Panc1 (cell line): ENCODE results near the gene EPHX1. TPM values are rescaled to one million over a fixed set of nuclear protein-coding genes. Genes with fewer than 3 reads are reported as not detected.
A peak's percentile ranks its signal among the peaks of the same experiment; 100 is the strongest.
"Not testable (repeated sequence)": the region's sequence is repeated elsewhere in the genome, so short reads cannot be mapped to it uniquely, and the experiment has no call there.

Experiments
- ATAC-seq: fragments of 200-7000 bp; cut with Tn5 transposase; 2 replicates; pipeline ENCODE4 v1.9.1; 2020; ENCODE audit warnings: mild to moderate bottlenecking, moderate library complexity
- BruUV-seq: library from RNA; stranded (reverse); fragments of 400-500 nt; replicated peaks from 2 replicates; lab custom pipeline; 2021; lab: Mats Ljungman, UMichigan
- CTCF ChIA-PET: fragments of 300-600 bp; sonication (Branson Sonifier 250); formaldehyde crosslinking; loops from one replicate; lab custom pipeline; 2022; ENCODE audit warnings: antibody characterized with exemption; lab: Charles Lee
- POLR2A ChIA-PET: fragments of 300-600 bp; sonication (Branson Sonifier 250); formaldehyde crosslinking; loops from one replicate; lab custom pipeline; 2022; ENCODE audit warnings: antibody characterized with exemption; lab: Charles Lee
- DNase-seq: peaks from one replicate; pipeline ENCODE4 v3.0.0-alpha.2; 2010; ENCODE audit warnings: low read depth, low spot score
- H3K27ac ChIP-seq: 2 replicates; pipeline ENCODE4 v1.5.1; 2011; ENCODE audit warnings: mild to moderate bottlenecking, low read length, inconsistent platforms
- H3K27me3 ChIP-seq: fragments of 200-500 bp; sonication (Bioruptor generic); 2 replicates; pipeline ENCODE4 v1.6.0; 2014; ENCODE audit warnings: low read length, inconsistent platforms; ENCODE audit not compliant: control insufficient read depth, insufficient read depth
- H3K36me3 ChIP-seq: fragments of 200-500 bp; sonication (Bioruptor generic); 2 replicates; pipeline ENCODE4 v1.5.1; 2014; ENCODE audit warnings: inconsistent platforms, mild to moderate bottlenecking, low read length, moderate library complexity; ENCODE audit not compliant: control insufficient read depth, insufficient read depth
- H3K4me1 ChIP-seq: 2 replicates; pipeline ENCODE4 v1.5.1; 2011; ENCODE audit warnings: inconsistent platforms, mild to moderate bottlenecking, low read length, moderate library complexity; ENCODE audit not compliant: control insufficient read depth, insufficient read depth
- H3K4me3 ChIP-seq, 2 experiments: 2 replicates each; pipeline ENCODE4 v1.5.1; 2011 to 2012; ENCODE audit warnings: low read depth in 2 of 2, low read length in 2 of 2, mild to moderate bottlenecking in 2 of 2, inconsistent platforms in 1 of 2, moderate library complexity in 1 of 2
- H3K9me3 ChIP-seq: fragments of 200-500 bp; sonication (Bioruptor generic); 2 replicates; pipeline ENCODE4 v1.5.1; 2014; ENCODE audit warnings: low read depth, mild to moderate bottlenecking, inconsistent platforms, low read length, moderate library complexity; ENCODE audit not compliant: control insufficient read depth, insufficient read depth
- CTCF ChIP-seq: fragments of 450-650 bp; IDR thresholded peaks from 2 replicates; pipeline ENCODE4 v1.5.1; 2017; ENCODE audit warnings: mild to moderate bottlenecking
- POLR2AphosphoS5 ChIP-seq: IDR thresholded peaks from 2 replicates; pipeline ENCODE4 v1.6.1; 2012; ENCODE audit warnings: mild to moderate bottlenecking, low read depth, low read length, moderate library complexity
- SIN3A ChIP-seq: IDR thresholded peaks from 2 replicates; pipeline ENCODE4 v1.6.1; 2012; ENCODE audit warnings: low read depth, mild to moderate bottlenecking, low read length, moderate library complexity, borderline replicate concordance; ENCODE audit not compliant: insufficient read depth
- TCF7L2 ChIP-seq: IDR thresholded peaks from 2 replicates; pipeline ENCODE4 v1.6.1; 2011; ENCODE audit warnings: mild to moderate bottlenecking, low read depth, low read length, inconsistent platforms
- in situ Hi-C: cut with HindIII; loops from 2 replicates; pipeline ENCODE4 v1.10.0; 2016; ENCODE audit warnings: low sequenced_read_pairs, low pct_unique_long_range_greater_than_20kb
- intact Hi-C: fragments of 100-400 bp; cut with micrococcal nuclease; formaldehyde crosslinking; loops from one replicate; pipeline ENCODE4 v1.10.0; 2022; ENCODE audit not compliant: unreplicated experiment
- total RNA-seq: library from RNA; stranded (reverse); gene quantifications from one replicate; pipeline ENCODE4 v1.2.1, GENCODE V29; 2021; ENCODE audit not compliant: unreplicated experiment
- TF ChIP-seq, protein P1 (sequence below), 2 experiments: IDR thresholded peaks; 2 replicates each; pipeline ENCODE4 v1.6.1; 2011 to 2012; ENCODE audit warnings: low read depth in 2 of 2, control low read depth in 1 of 2, low read length in 1 of 2, mild to moderate bottlenecking in 1 of 2, moderate library complexity in 1 of 2; ENCODE audit not compliant: insufficient read depth in 1 of 2

EPHX1 gene
- total RNA-seq, 1 experiment from 2014 or later = 76.4 TPM

DNA sequence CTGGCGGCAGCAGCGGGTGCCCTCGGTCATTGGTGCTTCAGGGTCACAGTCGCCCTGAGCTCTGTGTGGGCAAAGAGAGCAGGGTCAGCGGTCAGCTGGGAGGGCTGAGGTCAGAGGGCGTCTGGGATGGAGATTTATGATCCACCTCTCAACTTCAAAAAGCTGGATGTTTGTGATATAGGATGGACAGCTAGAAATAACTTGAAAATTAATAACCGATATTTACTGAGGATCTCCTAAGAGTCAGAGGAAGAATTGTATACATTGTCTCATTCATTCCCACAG, 77.0 kb downstream of the EPHX1 start:
- ChIA-PET CTCF (no interaction called here), POLR2A (no interaction called here)
- BruUV-seq = no TSS peak
- H3K27ac ChIP-seq = no peak overlapping the region
- no peaks in the 10 kb centered on the region; the same call in 1 of the 2 replicates for H3K36me3 ChIP-seq
- no peak overlapping the region for H3K4me3 ChIP-seq
- TF ChIP-seq TCF7L2 = no peak
- no peak for TF ChIP-seq POLR2AphosphoS5
- TF ChIP-seq SIN3A = no peak
- TF ChIP-seq, protein P1, sequence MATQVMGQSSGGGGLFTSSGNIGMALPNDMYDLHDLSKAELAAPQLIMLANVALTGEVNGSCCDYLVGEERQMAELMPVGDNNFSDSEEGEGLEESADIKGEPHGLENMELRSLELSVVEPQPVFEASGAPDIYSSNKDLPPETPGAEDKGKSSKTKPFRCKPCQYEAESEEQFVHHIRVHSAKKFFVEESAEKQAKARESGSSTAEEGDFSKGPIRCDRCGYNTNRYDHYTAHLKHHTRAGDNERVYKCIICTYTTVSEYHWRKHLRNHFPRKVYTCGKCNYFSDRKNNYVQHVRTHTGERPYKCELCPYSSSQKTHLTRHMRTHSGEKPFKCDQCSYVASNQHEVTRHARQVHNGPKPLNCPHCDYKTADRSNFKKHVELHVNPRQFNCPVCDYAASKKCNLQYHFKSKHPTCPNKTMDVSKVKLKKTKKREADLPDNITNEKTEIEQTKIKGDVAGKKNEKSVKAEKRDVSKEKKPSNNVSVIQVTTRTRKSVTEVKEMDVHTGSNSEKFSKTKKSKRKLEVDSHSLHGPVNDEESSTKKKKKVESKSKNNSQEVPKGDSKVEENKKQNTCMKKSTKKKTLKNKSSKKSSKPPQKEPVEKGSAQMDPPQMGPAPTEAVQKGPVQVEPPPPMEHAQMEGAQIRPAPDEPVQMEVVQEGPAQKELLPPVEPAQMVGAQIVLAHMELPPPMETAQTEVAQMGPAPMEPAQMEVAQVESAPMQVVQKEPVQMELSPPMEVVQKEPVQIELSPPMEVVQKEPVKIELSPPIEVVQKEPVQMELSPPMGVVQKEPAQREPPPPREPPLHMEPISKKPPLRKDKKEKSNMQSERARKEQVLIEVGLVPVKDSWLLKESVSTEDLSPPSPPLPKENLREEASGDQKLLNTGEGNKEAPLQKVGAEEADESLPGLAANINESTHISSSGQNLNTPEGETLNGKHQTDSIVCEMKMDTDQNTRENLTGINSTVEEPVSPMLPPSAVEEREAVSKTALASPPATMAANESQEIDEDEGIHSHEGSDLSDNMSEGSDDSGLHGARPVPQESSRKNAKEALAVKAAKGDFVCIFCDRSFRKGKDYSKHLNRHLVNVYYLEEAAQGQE (IDR thresholded peaks at IDR 0.05; ENCODE audit: insufficient read depth in 1 of 2, low read depth in 2 of 2, low read length in 1 of 2) = no peak
- TF ChIP-seq CTCF = no peak
- intact Hi-C loops = no loop called here
- no peaks in the 10 kb centered on the region for H3K27me3 ChIP-seq
- DNase-seq (no peak), ATAC-seq (no peak)
- H3K9me3 ChIP-seq = no peaks in the 10 kb centered on the region
- peaks cover 4% of the 10 kb centered on the region; the same call in 1 of the 2 replicates for H3K4me1 ChIP-seq
- in situ Hi-C loops = no loop called here

DNA sequence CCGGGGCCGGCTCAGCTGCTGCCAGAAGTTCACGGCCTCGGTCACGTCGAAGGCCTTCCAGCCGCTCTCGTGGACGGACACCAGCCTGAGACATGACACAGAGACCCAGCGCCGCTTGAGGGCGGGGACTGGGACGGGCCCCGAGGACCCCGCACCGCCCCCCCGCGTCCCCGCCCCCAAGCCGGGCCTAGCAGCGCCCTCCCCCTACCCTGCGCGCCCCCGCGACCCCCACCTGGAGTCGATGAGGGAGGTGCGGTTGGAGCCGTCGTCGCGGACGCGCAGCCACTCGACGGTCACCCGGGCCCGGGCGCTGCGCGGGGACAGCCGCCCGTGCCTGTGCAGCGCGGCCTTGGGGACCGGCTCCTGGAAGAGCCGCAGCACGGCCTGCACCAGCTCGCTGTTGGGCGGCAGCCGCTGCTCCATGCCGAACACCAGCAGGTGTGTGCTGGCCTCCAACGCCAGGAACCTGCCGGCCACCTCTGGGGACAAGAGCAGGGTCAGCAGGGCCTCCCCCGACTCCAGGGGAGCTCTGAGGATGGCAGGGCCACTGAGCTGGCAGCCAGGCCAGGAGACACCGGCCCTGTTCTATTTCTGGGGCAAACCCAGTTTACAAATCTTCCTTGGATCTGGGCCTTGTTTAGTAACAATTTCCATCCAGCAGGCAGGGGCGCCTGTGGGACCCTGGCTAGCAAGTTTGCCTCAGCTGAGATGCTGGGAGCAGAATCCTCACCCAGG, 77.8 kb downstream of the EPHX1 start:
- CTCF ChIA-PET, H3K27me3 ChIP-seq, H3K4me3 ChIP-seq, H3K9me3 ChIP-seq, DNase-seq, POLR2A ChIA-PET, H3K36me3 ChIP-seq, BruUV-seq, H3K27ac ChIP-seq, intact Hi-C loops, ATAC-seq, in situ Hi-C loops, H3K4me1 ChIP-seq: not testable (repeated sequence)

GRCh38 chr1:225888289-225888897, 78.5 kb downstream of the EPHX1 start:
- in situ Hi-C loops (no loop called here), intact Hi-C loops (no loop called here)
- 0 out of 2 replicates have a peak, but pooled peaks have one; percentile 21 for ATAC-seq
- POLR2A ChIA-PET = no interaction called here
- CTCF ChIA-PET = no interaction called here
- Histone ChIP-seq H3K36me3 (no peaks in the 10 kb centered on the region), H3K27ac (no peak overlapping the region), H3K4me3 (no peak overlapping the region), H3K4me1 (peaks cover 4% of the 10 kb centered on the region; the same call in 1 of the 2 replicates), H3K27me3 (no peaks in the 10 kb centered on the region), H3K9me3 (no peaks in the 10 kb centered on the region)
- DNase-seq = no peak
- TF ChIP-seq, protein P1 (IDR thresholded peaks at IDR 0.05; ENCODE audit: insufficient read depth in 1 of 2, low read depth in 2 of 2, low read length in 1 of 2) = no peak
- TF ChIP-seq POLR2AphosphoS5 = no peak
- no peak for TF ChIP-seq SIN3A
- no peak for TF ChIP-seq TCF7L2
- TF ChIP-seq CTCF = no peak
- no TSS peak for BruUV-seq
